WTC11 (cell line): ENCODE measurements around the gene ASB1. TPM values are rescaled to one million over a fixed set of nuclear protein-coding genes. Genes with fewer than 3 reads are reported as not detected.

Experiments used
- ATAC-seq: fragments of 200-7000 bp; cut with Tn5 transposase; 2 replicates; pipeline ENCODE4 v1.10.0; 2021; ENCODE audit warnings: mild to moderate bottlenecking, moderate library complexity
- CTCF ChIA-PET: fragments of 300-600 bp; sonication (Branson Sonifier 250); formaldehyde crosslinking; loops from one replicate; lab custom pipeline; 2021; ENCODE audit warnings: antibody characterized with exemption; lab: Charles Lee
- POLR2A ChIA-PET: fragments of 350-600 bp; sonication (Branson Sonifier 250); formaldehyde crosslinking; loops from one replicate; lab custom pipeline; 2021; ENCODE audit warnings: antibody characterized with exemption; lab: Charles Lee
- DNase-seq: peaks from one replicate; pipeline ENCODE4 v3.0.0; 2021; ENCODE audit warnings: low spot score
- H3K27ac Mint-ChIP-seq: 2 replicates; pipeline ENCODE4 v1.8.0; 2021; ENCODE audit warnings: mixed read lengths
- H3K27me3 Mint-ChIP-seq: 2 replicates; pipeline ENCODE4 v1.8.0; 2021; ENCODE audit warnings: low read depth, mild to moderate bottlenecking, moderate library complexity, mixed read lengths
- H3K36me3 Mint-ChIP-seq: 2 replicates; pipeline ENCODE4 v1.8.0; 2021; ENCODE audit warnings: mixed read lengths
- H3K4me1 Mint-ChIP-seq: 2 replicates; pipeline ENCODE4 v1.8.0; 2022; ENCODE audit warnings: mixed read lengths
- H3K4me3 Mint-ChIP-seq: 2 replicates; pipeline ENCODE4 v1.8.0; 2021; ENCODE audit warnings: mild to moderate bottlenecking, moderate library complexity, mixed read lengths
- H3K9me3 Mint-ChIP-seq: 2 replicates; pipeline ENCODE4 v1.8.0; 2021; ENCODE audit warnings: mixed read lengths
- ATF1 ChIP-seq: sonication (generic); formaldehyde crosslinking; IDR thresholded peaks from 2 replicates; pipeline ENCODE4 v1.8.1; 2023; ENCODE audit warnings: mild to moderate bottlenecking, moderate library complexity, missing genetic modification reagents
- EMX1 ChIP-seq: fragments of 250-450 bp; sonication (Bioruptor Pico); IDR thresholded peaks from 2 replicates; pipeline ENCODE4 v1.8.0; 2021; ENCODE audit warnings: mild to moderate bottlenecking
- ETV6 ChIP-seq: sonication (generic); formaldehyde crosslinking; IDR thresholded peaks from 2 replicates; pipeline ENCODE4 v1.8.1; 2022; ENCODE audit warnings: mild to moderate bottlenecking, missing genetic modification reagents
- GRHL2 ChIP-seq: fragments of 250-450 bp; sonication (Bioruptor Pico); IDR thresholded peaks from 2 replicates; pipeline ENCODE4 v1.8.0; 2022; ENCODE audit warnings: mild to moderate bottlenecking, moderate library complexity; ENCODE audit not compliant: insufficient replicate concordance, severe bottlenecking
- NFE2L1 ChIP-seq: sonication (generic); formaldehyde crosslinking; IDR thresholded peaks from 2 replicates; pipeline ENCODE4 v1.8.1; 2023; ENCODE audit warnings: missing genetic modification reagents
- NR3C1 ChIP-seq: sonication (generic); formaldehyde crosslinking; conservative IDR thresholded peaks from 2 replicates; pipeline ENCODE4 v1.8.1; 2023; ENCODE audit warnings: low read depth, mild to moderate bottlenecking, missing genetic modification reagents
- SMAD3 ChIP-seq: sonication (generic); formaldehyde crosslinking; IDR thresholded peaks from 2 replicates; pipeline ENCODE4 v1.8.0; 2022; ENCODE audit warnings: missing genetic modification reagents, mild to moderate bottlenecking, borderline replicate concordance
- TEAD1 ChIP-seq: sonication (generic); formaldehyde crosslinking; IDR thresholded peaks from 2 replicates; pipeline ENCODE4 v1.8.0; 2022; ENCODE audit warnings: mild to moderate bottlenecking, missing genetic modification reagents
- TP53 ChIP-seq: sonication (generic); formaldehyde crosslinking; IDR thresholded peaks from 2 replicates; pipeline ENCODE4 v1.8.1; 2023; ENCODE audit warnings: mild to moderate bottlenecking, missing genetic modification reagents
- ZBTB21 ChIP-seq: sonication (generic); formaldehyde crosslinking; IDR thresholded peaks from 2 replicates; pipeline ENCODE4 v1.8.1; 2023; ENCODE audit warnings: mild to moderate bottlenecking, missing genetic modification reagents, borderline replicate concordance
- ZNF219 ChIP-seq: sonication (generic); formaldehyde crosslinking; IDR thresholded peaks from 2 replicates; pipeline ENCODE4 v1.8.0; 2023; ENCODE audit warnings: missing genetic modification reagents, mild to moderate bottlenecking, borderline replicate concordance
- ZNF396 ChIP-seq: fragments of 250-450 bp; sonication (Bioruptor Pico); IDR thresholded peaks from 2 replicates; pipeline ENCODE4 v1.8.0; 2021; ENCODE audit warnings: mild to moderate bottlenecking, moderate library complexity, borderline replicate concordance
- ZNF671 ChIP-seq: fragments of 250-450 bp; sonication (Bioruptor Pico); IDR thresholded peaks from 2 replicates; pipeline ENCODE4 v1.8.0; 2021; ENCODE audit warnings: mild to moderate bottlenecking
- total RNA-seq: library from RNA; stranded (reverse); gene quantifications from 3 replicates; pipeline ENCODE4 v1.2.3, GENCODE V29; 2021
- TF ChIP-seq, protein P1 (sequence below): sonication (generic); formaldehyde crosslinking; conservative IDR thresholded peaks from 2 replicates; pipeline ENCODE4 v1.8.1; 2022; ENCODE audit warnings: mild to moderate bottlenecking, missing genetic modification reagents
- TF ChIP-seq, protein P2 (sequence below): fragments of 250-450 bp; sonication (Bioruptor Pico); IDR thresholded peaks from 2 replicates; pipeline ENCODE4 v1.9.0; 2021; ENCODE audit warnings: mild to moderate bottlenecking, borderline replicate concordance
- TF ChIP-seq, protein P3 (sequence below): sonication (generic); formaldehyde crosslinking; IDR thresholded peaks from 2 replicates; pipeline ENCODE4 v1.8.1; 2023; ENCODE audit warnings: mild to moderate bottlenecking, missing genetic modification reagents
- TF ChIP-seq, protein P4 (sequence below): sonication (generic); formaldehyde crosslinking; IDR thresholded peaks from 2 replicates; pipeline ENCODE4 v1.8.0; 2023; ENCODE audit warnings: missing genetic modification reagents
- TF ChIP-seq, protein P5 (sequence below): sonication (generic); formaldehyde crosslinking; IDR thresholded peaks from 2 replicates; pipeline ENCODE4 v1.8.1; 2023; ENCODE audit warnings: mild to moderate bottlenecking, missing genetic modification reagents
- TF ChIP-seq, protein P6 (sequence below): sonication (generic); formaldehyde crosslinking; IDR thresholded peaks from 2 replicates; pipeline ENCODE4 v1.8.0; 2022; ENCODE audit warnings: mild to moderate bottlenecking, missing genetic modification reagents

Gene ASB1
- total RNA-seq, 1 experiment from 2014 or later: 43.9 TPM

DNA sequence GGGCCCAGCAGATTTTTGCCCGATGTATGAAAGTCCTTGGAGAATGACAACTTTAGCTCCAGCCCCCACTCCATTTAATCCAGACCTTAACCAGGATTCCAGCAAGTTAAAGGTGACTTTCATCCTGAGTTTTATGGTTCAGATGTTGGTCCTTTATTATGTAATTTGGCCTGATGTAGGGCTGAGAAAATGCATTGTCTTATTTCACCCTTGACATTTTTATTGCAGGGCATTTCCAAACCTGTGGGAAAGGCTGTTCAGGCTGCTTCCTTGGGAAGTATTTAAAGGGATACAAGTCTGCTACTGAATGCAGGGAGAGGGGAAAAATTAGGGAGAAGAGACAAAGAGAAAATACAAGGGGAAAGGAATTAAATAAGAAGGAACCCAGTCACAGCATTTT is 48.8 kb downstream of the ASB1 start:
- H3K27ac Mint-ChIP-seq: no peak overlapping the region
- ChIA-PET CTCF (interaction anchor here (1.7 kb wide), 1 partner anchor 108 kb away, joined by 5 read pairs; no protein-coding TSS in a partner anchor), POLR2A (no interaction called here)
- peaks cover 32% of the 10 kb centered on the region for H3K36me3 Mint-ChIP-seq
- no peak overlapping the region for H3K4me3 Mint-ChIP-seq
- TF ChIP-seq, protein P1, sequence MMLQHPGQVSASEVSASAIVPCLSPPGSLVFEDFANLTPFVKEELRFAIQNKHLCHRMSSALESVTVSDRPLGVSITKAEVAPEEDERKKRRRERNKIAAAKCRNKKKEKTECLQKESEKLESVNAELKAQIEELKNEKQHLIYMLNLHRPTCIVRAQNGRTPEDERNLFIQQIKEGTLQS: no peak
- TF ChIP-seq ZNF396 (CRISPR knock-in tag): no peak
- TF ChIP-seq ZBTB21: no peak
- no peak for TF ChIP-seq SMAD3 (CRISPR knock-in tag)
- TF ChIP-seq, protein P2, sequence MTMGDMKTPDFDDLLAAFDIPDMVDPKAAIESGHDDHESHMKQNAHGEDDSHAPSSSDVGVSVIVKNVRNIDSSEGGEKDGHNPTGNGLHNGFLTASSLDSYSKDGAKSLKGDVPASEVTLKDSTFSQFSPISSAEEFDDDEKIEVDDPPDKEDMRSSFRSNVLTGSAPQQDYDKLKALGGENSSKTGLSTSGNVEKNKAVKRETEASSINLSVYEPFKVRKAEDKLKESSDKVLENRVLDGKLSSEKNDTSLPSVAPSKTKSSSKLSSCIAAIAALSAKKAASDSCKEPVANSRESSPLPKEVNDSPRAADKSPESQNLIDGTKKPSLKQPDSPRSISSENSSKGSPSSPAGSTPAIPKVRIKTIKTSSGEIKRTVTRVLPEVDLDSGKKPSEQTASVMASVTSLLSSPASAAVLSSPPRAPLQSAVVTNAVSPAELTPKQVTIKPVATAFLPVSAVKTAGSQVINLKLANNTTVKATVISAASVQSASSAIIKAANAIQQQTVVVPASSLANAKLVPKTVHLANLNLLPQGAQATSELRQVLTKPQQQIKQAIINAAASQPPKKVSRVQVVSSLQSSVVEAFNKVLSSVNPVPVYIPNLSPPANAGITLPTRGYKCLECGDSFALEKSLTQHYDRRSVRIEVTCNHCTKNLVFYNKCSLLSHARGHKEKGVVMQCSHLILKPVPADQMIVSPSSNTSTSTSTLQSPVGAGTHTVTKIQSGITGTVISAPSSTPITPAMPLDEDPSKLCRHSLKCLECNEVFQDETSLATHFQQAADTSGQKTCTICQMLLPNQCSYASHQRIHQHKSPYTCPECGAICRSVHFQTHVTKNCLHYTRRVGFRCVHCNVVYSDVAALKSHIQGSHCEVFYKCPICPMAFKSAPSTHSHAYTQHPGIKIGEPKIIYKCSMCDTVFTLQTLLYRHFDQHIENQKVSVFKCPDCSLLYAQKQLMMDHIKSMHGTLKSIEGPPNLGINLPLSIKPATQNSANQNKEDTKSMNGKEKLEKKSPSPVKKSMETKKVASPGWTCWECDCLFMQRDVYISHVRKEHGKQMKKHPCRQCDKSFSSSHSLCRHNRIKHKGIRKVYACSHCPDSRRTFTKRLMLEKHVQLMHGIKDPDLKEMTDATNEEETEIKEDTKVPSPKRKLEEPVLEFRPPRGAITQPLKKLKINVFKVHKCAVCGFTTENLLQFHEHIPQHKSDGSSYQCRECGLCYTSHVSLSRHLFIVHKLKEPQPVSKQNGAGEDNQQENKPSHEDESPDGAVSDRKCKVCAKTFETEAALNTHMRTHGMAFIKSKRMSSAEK (CRISPR knock-in tag): no peak
- TF ChIP-seq, protein P3, sequence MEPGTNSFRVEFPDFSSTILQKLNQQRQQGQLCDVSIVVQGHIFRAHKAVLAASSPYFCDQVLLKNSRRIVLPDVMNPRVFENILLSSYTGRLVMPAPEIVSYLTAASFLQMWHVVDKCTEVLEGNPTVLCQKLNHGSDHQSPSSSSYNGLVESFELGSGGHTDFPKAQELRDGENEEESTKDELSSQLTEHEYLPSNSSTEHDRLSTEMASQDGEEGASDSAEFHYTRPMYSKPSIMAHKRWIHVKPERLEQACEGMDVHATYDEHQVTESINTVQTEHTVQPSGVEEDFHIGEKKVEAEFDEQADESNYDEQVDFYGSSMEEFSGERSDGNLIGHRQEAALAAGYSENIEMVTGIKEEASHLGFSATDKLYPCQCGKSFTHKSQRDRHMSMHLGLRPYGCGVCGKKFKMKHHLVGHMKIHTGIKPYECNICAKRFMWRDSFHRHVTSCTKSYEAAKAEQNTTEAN (CRISPR knock-in tag): no peak
- TF ChIP-seq GRHL2 (CRISPR knock-in tag): no peak
- TF ChIP-seq ETV6 (CRISPR knock-in tag): no peak
- no peak for TF ChIP-seq ZNF219 (CRISPR knock-in tag)
- no peak for TF ChIP-seq NR3C1
- TF ChIP-seq, protein P4, sequence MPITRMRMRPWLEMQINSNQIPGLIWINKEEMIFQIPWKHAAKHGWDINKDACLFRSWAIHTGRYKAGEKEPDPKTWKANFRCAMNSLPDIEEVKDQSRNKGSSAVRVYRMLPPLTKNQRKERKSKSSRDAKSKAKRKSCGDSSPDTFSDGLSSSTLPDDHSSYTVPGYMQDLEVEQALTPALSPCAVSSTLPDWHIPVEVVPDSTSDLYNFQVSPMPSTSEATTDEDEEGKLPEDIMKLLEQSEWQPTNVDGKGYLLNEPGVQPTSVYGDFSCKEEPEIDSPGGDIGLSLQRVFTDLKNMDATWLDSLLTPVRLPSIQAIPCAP (CRISPR knock-in tag): no peak
- no peak for TF ChIP-seq EMX1 (CRISPR knock-in tag)
- no peak for TF ChIP-seq TP53
- H3K27me3 Mint-ChIP-seq: no peaks in the 10 kb centered on the region; the same call in 1 of the 2 replicates
- peaks cover 14% of the 10 kb centered on the region for H3K4me1 Mint-ChIP-seq
- DNase-seq (no peak), ATAC-seq (no peak; the same call in 1 of the 2 replicates)
- H3K9me3 Mint-ChIP-seq: peaks cover 62% of the 10 kb centered on the region

DNA sequence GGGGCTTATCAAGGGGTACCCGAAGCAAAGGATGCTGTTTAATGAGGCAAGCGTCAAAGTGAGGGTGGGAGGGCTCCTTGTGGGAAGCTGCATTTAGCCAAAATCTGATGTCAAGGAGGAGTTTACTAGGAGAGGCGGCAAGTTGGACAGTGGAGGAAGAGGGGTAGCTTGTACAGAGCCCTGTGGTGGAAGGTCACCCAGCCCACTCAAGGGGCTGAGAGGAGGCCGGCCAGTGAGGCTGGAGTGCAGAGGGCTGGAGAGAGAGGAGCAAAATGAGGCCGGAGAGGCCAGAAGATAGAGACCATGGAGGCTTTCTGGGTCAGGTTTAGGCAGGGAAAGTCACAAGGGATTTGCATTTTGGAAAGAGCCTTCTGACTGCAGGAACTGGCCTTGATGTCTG is 49.5 kb downstream of the ASB1 start:
- CTCF ChIA-PET: interaction anchor here (1.7 kb wide), 1 partner anchor 108 kb away, joined by 5 read pairs; no protein-coding TSS in a partner anchor
- ATAC-seq (no peak), DNase-seq (no peak)
- Mint-ChIP-seq H3K27me3 (no peaks in the 10 kb centered on the region; the same call in 1 of the 2 replicates), H3K4me1 (peaks cover 14% of the 10 kb centered on the region), H3K27ac (no peak overlapping the region), H3K9me3 (peaks cover 61% of the 10 kb centered on the region), H3K36me3 (peaks cover 35% of the 10 kb centered on the region), H3K4me3 (no peak overlapping the region)
- POLR2A ChIA-PET: no interaction called here
- TF ChIP-seq, protein P5, sequence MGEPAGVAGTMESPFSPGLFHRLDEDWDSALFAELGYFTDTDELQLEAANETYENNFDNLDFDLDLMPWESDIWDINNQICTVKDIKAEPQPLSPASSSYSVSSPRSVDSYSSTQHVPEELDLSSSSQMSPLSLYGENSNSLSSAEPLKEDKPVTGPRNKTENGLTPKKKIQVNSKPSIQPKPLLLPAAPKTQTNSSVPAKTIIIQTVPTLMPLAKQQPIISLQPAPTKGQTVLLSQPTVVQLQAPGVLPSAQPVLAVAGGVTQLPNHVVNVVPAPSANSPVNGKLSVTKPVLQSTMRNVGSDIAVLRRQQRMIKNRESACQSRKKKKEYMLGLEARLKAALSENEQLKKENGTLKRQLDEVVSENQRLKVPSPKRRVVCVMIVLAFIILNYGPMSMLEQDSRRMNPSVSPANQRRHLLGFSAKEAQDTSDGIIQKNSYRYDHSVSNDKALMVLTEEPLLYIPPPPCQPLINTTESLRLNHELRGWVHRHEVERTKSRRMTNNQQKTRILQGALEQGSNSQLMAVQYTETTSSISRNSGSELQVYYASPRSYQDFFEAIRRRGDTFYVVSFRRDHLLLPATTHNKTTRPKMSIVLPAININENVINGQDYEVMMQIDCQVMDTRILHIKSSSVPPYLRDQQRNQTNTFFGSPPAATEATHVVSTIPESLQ (CRISPR knock-in tag): no peak
- no peak for TF ChIP-seq ATF1 (CRISPR knock-in tag)
- TF ChIP-seq, protein P6, sequence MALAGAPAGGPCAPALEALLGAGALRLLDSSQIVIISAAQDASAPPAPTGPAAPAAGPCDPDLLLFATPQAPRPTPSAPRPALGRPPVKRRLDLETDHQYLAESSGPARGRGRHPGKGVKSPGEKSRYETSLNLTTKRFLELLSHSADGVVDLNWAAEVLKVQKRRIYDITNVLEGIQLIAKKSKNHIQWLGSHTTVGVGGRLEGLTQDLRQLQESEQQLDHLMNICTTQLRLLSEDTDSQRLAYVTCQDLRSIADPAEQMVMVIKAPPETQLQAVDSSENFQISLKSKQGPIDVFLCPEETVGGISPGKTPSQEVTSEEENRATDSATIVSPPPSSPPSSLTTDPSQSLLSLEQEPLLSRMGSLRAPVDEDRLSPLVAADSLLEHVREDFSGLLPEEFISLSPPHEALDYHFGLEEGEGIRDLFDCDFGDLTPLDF (CRISPR knock-in tag): no peak
- no peak for TF ChIP-seq TEAD1
- no peak for TF ChIP-seq NFE2L1 (CRISPR knock-in tag)
- TF ChIP-seq ZNF671 (CRISPR knock-in tag): no peak
